Inflammatory macrophage treated with lipopolysaccharide for 1 hour (primary cell): ENCODE results near the gene PCDHA2.
"Not testable (repeated sequence)": the region's sequence is repeated elsewhere in the genome, so short reads cannot be mapped to it uniquely, and the experiment has no call there.

Source experiments
- DNase-seq, 2 donors: peaks; one replicate each; pipeline ENCODE4 v3.0.0-alpha.2; 2020 to 2022

The PCDHA2 gene

GRCh38 chr5:140794595-140795258 lies at the start of gene PCDHA2:
TSS of gene PCDHA2 (plus strand) at chr5:140794852.
- no peak for DNase-seq

GRCh38 chr5:140753561-140753960 lies 41.1 kb upstream of the PCDHA2 start:
- no peak for DNase-seq

DNA sequence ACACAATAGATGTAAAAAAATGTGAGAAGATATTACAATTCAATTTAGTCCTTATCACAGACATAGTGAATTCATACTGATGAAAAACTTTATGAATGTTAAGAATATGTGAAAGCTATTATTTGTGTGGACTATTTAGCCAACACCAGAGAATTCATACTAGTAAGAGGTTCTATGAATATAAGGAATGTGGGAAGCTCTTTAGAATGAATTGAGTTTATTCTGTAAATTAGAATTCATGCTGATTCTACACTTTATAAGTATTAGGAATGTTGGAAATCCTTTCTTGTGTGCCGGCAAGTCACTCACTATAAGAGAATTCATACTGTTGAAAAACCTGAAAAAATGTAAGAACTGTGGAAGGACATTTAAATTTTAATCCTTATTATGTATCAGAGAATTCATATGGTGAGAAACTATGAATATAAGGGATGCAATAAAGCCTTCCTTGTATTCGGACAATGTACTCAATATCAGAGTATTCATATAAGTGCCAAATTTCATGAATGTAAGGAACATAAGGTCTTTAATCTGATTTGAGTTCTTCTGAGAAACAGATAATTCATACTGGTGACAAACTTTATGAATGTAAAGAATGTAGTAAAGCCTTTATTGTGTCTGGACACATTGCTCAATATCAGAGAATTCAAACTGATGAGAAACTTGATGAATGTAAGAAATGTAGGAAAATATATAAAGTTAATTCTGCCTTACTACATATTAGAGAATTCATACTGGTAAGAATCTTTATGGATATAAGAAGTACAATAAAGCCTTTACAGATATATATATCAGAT lies 30.3 kb upstream of the PCDHA2 start:
- DNase-seq: peak in 1 of 2 donors; percentile 1

GRCh38 chr5:140767444-140767843 lies 27.2 kb upstream of the PCDHA2 start:
- no peak for DNase-seq

DNA sequence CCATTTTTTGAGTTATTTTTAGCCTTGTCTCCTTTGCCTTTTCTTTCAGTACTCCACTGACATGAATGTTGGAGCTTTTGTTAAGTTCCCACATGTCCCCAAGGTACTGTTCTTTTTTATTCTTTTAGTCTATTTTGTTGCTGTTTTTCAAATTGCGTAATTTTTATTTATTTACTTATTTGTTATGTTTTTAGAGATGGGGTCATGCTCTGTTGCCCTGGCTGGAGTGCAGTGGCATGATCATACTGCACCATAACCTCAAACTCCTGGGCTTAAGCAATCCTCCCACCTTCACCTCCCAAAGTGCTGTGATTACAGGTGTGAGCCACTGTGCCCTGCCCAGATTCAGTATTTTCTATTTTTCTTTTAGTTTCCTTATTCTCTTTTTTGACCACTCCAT lies 14.1 kb upstream of the PCDHA2 start:
- no peak for DNase-seq

DNA sequence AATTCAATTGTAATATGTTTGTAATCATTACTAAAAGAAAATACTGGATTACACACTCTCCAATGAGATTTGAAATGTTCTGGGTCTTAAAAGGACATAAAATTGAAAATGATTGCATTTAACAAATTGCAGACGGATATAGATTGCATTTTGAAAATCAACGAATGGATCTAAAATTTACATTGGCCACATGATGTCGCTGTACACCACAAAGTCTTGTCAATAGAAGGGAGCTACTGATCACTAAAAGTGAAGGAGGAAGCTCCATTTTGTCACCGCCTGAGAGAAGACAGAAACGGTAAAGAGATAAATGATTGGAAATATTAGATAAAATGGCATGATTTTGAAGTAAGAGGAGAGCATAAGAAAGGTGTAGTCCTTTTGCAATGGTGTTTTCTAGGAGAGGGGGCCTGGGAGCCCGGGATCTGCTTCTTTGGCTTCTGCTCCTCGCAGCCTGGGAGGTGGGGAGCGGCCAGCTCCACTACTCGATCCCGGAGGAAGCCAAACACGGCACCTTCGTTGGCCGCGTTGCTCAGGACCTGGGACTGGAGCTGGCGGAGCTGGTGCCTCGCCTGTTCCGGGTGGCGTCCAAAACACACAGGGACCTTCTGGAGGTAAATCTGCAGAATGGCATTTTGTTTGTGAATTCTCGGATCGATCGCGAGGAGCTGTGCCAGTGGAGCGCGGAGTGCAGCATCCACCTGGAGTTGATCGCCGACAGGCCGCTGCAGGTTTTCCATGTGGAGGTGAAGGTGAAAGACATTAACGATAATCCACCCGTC lies 8.6 kb upstream of the PCDHA2 start, which contains the start of gene PCDHA1:
Gene PCDHA1, plus strand, starts transcription at position 236 of the 782 bp plus-strand sequence.
- no peak for DNase-seq

DNA sequence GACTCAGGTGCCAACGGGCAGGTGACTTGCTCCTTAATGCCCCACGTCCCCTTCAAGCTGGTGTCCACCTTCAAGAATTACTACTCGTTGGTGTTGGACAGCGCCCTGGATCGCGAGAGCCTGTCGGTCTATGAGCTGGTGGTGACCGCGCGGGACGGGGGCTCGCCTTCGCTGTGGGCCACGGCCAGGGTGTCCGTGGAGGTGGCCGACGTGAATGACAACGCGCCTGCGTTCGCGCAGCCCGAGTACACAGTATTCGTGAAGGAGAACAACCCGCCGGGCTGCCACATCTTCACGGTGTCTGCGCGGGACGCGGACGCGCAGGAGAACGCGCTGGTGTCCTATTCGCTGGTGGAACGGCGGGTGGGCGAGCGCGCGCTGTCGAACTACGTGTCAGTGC lies 7.2 kb upstream of the PCDHA2 start:
- DNase-seq: not testable (repeated sequence)

DNA sequence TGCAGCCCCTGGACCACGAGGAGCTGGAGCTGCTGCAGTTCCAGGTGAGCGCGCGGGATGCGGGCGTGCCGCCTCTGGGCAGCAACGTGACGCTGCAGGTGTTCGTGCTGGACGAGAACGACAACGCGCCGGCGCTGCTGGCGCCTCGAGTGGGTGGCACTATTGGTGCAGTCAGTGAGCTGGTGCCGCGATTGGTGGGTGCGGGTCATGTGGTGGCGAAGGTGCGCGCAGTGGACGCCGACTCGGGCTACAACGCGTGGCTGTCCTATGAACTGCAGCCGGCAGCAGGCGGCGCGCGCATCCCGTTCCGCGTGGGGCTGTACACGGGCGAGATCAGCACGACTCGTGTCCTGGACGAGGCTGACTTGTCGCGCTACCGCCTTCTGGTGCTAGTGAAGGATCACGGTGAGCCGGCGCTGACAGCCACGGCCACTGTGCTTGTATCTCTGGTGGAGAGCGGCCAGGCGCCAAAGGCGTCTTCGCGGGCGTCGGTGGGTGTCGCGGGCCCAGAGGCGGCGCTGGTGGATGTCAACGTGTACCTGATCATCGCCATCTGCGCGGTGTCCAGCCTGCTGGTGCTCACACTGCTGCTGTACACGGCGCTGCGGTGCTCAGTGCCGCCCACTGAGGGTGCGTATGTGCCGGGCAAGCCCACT lies 6.7 kb upstream of the PCDHA2 start:
- DNase-seq: not testable (repeated sequence)

GRCh38 chr5:140791089-140791488 lies 3.6 kb upstream of the PCDHA2 start:
- DNase-seq: no peak

GRCh38 chr5:140795259-140795641 lies 598 bp downstream of the PCDHA2 start:
- DNase-seq: no peak

DNA sequence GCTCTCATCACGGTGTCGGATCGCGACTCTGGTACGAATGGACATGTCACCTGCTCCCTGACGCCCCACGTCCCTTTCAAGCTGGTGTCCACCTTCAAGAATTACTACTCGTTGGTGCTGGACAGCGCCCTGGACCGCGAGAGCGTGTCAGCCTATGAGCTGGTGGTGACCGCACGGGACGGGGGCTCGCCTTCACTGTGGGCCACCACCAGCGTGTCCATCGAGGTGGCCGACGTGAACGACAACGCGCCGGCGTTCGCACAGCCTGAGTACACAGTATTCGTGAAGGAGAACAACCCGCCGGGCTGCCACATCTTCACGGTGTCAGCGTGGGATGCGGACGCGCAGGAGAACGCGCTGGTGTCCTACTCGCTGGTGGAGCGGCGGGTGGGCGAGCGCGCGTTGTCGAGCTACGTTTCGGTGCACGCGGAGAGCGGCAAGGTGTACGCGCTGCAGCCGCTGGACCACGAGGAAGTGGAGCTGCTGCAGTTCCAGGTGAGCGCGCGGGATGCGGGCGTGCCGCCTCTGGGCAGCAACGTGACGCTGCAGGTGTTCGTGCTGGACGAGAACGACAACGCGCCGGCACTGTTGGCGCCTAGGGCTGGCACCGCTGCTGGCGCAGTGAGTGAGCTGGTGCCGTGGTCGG lies 1.5 kb downstream of the PCDHA2 start:
- DNase-seq: not testable (repeated sequence)

- DNase-seq: no peak
These were observed 2.1 kb downstream of the PCDHA2 start for GRCh38 chr5:140796718-140797095.

- DNase-seq: no peak
These were observed 6.3 kb downstream of the PCDHA2 start, which contains the start of gene PCDHA3 for GRCh38 chr5:140800816-140801493. TSS of gene PCDHA3 (plus strand) at chr5:140801057.

DNA sequence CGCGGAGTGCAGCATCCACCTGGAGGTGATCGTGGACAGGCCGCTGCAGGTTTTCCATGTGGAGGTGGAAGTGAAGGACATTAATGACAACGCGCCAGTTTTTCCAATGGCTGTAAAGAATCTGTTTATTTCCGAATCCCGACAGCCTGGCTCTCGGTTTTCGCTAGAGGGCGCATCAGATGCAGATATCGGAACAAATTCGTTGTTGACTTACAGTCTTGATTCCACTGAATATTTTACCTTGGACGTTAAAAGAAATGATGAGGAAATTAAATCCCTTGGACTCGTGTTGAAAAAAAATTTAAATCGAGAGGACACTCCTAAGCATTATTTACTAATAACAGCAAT lies 6.8 kb downstream of the PCDHA2 start:
- DNase-seq: no peak

DNA sequence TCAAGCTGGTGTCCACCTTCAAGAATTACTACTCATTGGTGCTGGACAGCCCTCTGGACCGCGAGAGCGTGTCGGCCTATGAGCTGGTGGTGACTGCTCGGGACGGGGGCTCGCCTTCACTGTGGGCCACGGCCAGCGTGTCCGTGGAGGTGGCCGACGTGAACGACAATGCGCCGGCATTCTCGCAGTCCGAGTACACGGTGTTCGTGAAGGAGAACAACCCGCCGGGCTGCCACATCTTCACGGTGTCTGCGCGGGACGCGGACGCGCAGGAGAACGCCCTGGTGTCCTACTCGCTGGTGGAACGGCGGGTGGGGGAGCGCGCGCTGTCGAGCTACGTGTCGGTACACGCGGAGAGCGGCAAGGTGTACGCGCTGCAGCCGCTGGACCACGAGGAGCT lies 7.7 kb downstream of the PCDHA2 start:
- not testable (repeated sequence) for DNase-seq

GRCh38 chr5:140802781-140803271 lies 8.2 kb downstream of the PCDHA2 start:
- no peak for DNase-seq

- peak in 1 of 2 donors; percentile 13 for DNase-seq
These were observed 12.5 kb downstream of the PCDHA2 start, which contains the start of gene PCDHA4 for GRCh38 chr5:140806834-140807775. TSS of gene PCDHA4 (plus strand) at chr5:140807068.

- not testable (repeated sequence) for DNase-seq
These were observed 13.7 kb downstream of the PCDHA2 start for GRCh38 chr5:140808241-140808888.

DNA sequence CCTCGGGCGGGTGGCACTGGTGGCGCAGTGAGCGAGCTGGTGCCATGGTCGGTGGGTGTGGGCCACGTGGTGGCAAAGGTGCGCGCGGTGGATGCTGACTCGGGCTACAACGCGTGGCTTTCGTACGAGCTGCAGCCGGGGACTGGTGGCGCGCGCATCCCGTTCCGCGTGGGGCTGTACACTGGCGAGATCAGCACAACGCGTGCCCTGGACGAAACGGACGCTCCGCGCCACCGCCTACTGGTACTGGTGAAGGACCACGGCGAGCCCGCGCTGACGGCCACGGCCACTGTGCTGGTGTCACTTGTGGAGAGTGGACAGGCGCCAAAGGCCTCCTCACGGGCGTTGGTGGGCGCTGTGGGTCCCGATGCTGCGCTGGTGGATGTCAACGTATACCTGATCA lies 14.2 kb downstream of the PCDHA2 start:
- DNase-seq: no peak
